Brain microvascular endothelial cell (primary cell): ENCODE data around the gene ATP6V0A1.
"Not testable (repeated sequence)": the region's sequence is repeated elsewhere in the genome, so short reads cannot be mapped to it uniquely, and the experiment has no call there.

Experiments
- DNase-seq: peaks from one replicate; pipeline ENCODE4 v3.0.0-alpha.2; 2020
- H3K27ac ChIP-seq: fragments of 250-450 bp; sonication (Bioruptor Pico); 2 replicates; pipeline ENCODE4 v1.5.1; 2020; ENCODE audit warnings: mild to moderate bottlenecking, moderate library complexity
- H3K27me3 ChIP-seq: fragments of 250-450 bp; sonication (Bioruptor Pico); replicated peaks from 2 replicates; pipeline ENCODE4 v1.5.1; 2020; ENCODE audit warnings: mild to moderate bottlenecking
- H3K36me3 ChIP-seq: fragments of 250-450 bp; sonication (Bioruptor Pico); replicated peaks from 2 replicates; pipeline ENCODE4 v1.5.1; 2020; ENCODE audit warnings: mild to moderate bottlenecking
- H3K4me3 ChIP-seq: 2 replicates; pipeline ENCODE4 v1.5.1; 2011; ENCODE audit warnings: low read depth, mild to moderate bottlenecking, control low read depth, low read length, moderate library complexity
- CTCF ChIP-seq: IDR thresholded peaks from 2 replicates; pipeline ENCODE4 v1.5.1; 2011; ENCODE audit warnings: low read depth, mild to moderate bottlenecking, moderate library complexity, low read length, control low read depth, inconsistent platforms; ENCODE audit errors: missing control alignments
- in situ Hi-C: cut with HindIII; loops from 2 replicates; pipeline ENCODE4 v1.10.0; 2017; ENCODE audit warnings: low sequenced_read_pairs, low pct_ligation_motif_present

ATP6V0A1 gene

GRCh38 chr17:42543190-42544079, 84.8 kb downstream of the ATP6V0A1 start:
- no peak for DNase-seq
- H3K27ac ChIP-seq, result no peak overlapping the region
- H3K4me3 ChIP-seq, result no peak overlapping the region
- TF ChIP-seq CTCF, result no peak
- H3K27me3 ChIP-seq, result no peaks in the 10 kb centered on the region
- in situ Hi-C loops, result no loop called here
- H3K36me3 ChIP-seq, result peaks cover 2% of the 10 kb centered on the region

GRCh38 chr17:42544874-42545283, 86.2 kb downstream of the ATP6V0A1 start:
- in situ Hi-C loops, result no loop called here
- no peak overlapping the region for H3K4me3 ChIP-seq
- no peaks in the 10 kb centered on the region for H3K27me3 ChIP-seq
- no peak for DNase-seq
- H3K36me3 ChIP-seq, result peaks cover 2% of the 10 kb centered on the region
- no peak overlapping the region for H3K27ac ChIP-seq
- no peak for TF ChIP-seq CTCF

- DNase-seq, H3K36me3 ChIP-seq, in situ Hi-C loops, H3K27ac ChIP-seq, H3K4me3 ChIP-seq, H3K27me3 ChIP-seq: not testable (repeated sequence)
Measured at GRCh38 chr17:42545755-42546505, 87.3 kb downstream of the ATP6V0A1 start.

GRCh38 chr17:42547001-42547461, 88.4 kb downstream of the ATP6V0A1 start:
- TF ChIP-seq CTCF, result no peak
- Histone ChIP-seq H3K27me3 (no peaks in the 10 kb centered on the region), H3K4me3 (no peak overlapping the region), H3K27ac (no peak overlapping the region), H3K36me3 (peaks cover 2% of the 10 kb centered on the region)
- no peak for DNase-seq
- in situ Hi-C loops, result no loop called here

- no peak for TF ChIP-seq CTCF
- H3K27me3 ChIP-seq, result no peaks in the 10 kb centered on the region
- no peak overlapping the region for H3K4me3 ChIP-seq
- H3K27ac ChIP-seq, result no peak overlapping the region
- in situ Hi-C loops, result no loop called here
- peaks cover 1% of the 10 kb centered on the region for H3K36me3 ChIP-seq
- no peak for DNase-seq
Measured at GRCh38 chr17:42547698-42548069, 89.0 kb downstream of the ATP6V0A1 start.
